SK-N-SH (cell line): ENCODE data around the gene COL5A2. TPM values are rescaled to one million over a fixed set of nuclear protein-coding genes. Genes with fewer than 3 reads are reported as not detected.

ENCODE experiments used
- CTCF ChIA-PET: fragments of 300-600, 350-600 bp; formaldehyde crosslinking; extraction: SDS; loops from one replicate; lab custom pipeline; 2021; lab: Yijun Ruan, JAX
- POLR2A ChIA-PET: fragments of 350-600 bp; sonication (Branson Sonifier 250); formaldehyde crosslinking; extraction: SDS; loops from one replicate; lab custom pipeline; 2020; ENCODE audit warnings: antibody characterized with exemption, inconsistent platforms; lab: Yijun Ruan, JAX
- DNase-seq: peaks from one replicate; pipeline ENCODE4 v3.0.0; 2012
- H2AFZ ChIP-seq: fragments of 200-600 bp; sonication (generic); 2 replicates; pipeline ENCODE4 v1.8.1; 2016; ENCODE audit warnings: antibody characterized with exemption, mild to moderate bottlenecking, low read depth
- H3F3A ChIP-seq: fragments of 200-600 bp; sonication (generic); replicated peaks from 2 replicates; pipeline ENCODE3; 2016; ENCODE audit warnings: antibody characterized with exemption, mild to moderate bottlenecking; ENCODE audit not compliant: insufficient read depth
- H3K27ac ChIP-seq, 2 experiments: fragments of 200-500 bp in 1 of 2; fragments of 200-600 bp in 1 of 2; sonication (Bioruptor generic) in 1 of 2; sonication (generic), shearing (Covaris generic) in 1 of 2; 2 replicates each; pipeline versions ENCODE4 v1.5.1 to v1.6.1; 2014 to 2016; ENCODE audit warnings: low read depth in 2 of 2, inconsistent platforms in 1 of 2, low read length in 1 of 2, mild to moderate bottlenecking in 1 of 2, mixed read lengths in 1 of 2
- H3K27me3 ChIP-seq: fragments of 200-600 bp; sonication (generic), shearing (Covaris generic); 2 replicates; pipeline ENCODE4 v1.6.1; 2016; ENCODE audit warnings: mixed run types; ENCODE audit not compliant: insufficient read depth
- H3K36me3 ChIP-seq, 2 experiments: fragments of 200-500 bp in 1 of 2; fragments of 200-600 bp in 1 of 2; sonication (Bioruptor generic) in 1 of 2; sonication (generic) in 1 of 2; replicated peaks in 1 of 2; 2 replicates each; pipeline versions ENCODE3 to v1.5.1; 2014 to 2016; ENCODE audit warnings: low read length in 1 of 2, mild to moderate bottlenecking in 1 of 2; ENCODE audit not compliant: insufficient read depth in 2 of 2, control insufficient read depth in 1 of 2
- H3K4me1 ChIP-seq, 2 experiments: fragments of 200-500 bp in 1 of 2; fragments of 200-600 bp in 1 of 2; sonication (Bioruptor generic) in 1 of 2; sonication (generic), shearing (Covaris generic) in 1 of 2; 2 replicates each; pipeline versions ENCODE4 v1.5.1 to v1.6.1; 2014 to 2016; ENCODE audit warnings: low read depth in 1 of 2, low read length in 1 of 2, mixed run types in 1 of 2; ENCODE audit not compliant: insufficient read depth in 2 of 2, control insufficient read depth in 1 of 2
- H3K4me2 ChIP-seq: fragments of 200-600 bp; sonication (generic), shearing (Covaris generic); 2 replicates; pipeline ENCODE4 v1.6.1; 2017; ENCODE audit warnings: mixed run types
- H3K4me3 ChIP-seq, 2 experiments: fragments of 200-500 bp in 1 of 2; fragments of 200-600 bp in 1 of 2; sonication (Bioruptor generic) in 1 of 2; sonication (generic), shearing (Covaris generic) in 1 of 2; 2 replicates each; pipeline versions ENCODE4 v1.5.1 to v1.8.1; 2014 to 2016; ENCODE audit warnings: low read depth in 2 of 2, inconsistent platforms in 1 of 2, low read length in 1 of 2, mild to moderate bottlenecking in 1 of 2, mixed read lengths in 1 of 2, moderate library complexity in 1 of 2
- H3K79me2 ChIP-seq: fragments of 200-600 bp; sonication (generic); 2 replicates; pipeline ENCODE4 v1.8.1; 2017; ENCODE audit warnings: mild to moderate bottlenecking; ENCODE audit not compliant: insufficient read depth
- H3K9ac ChIP-seq: fragments of 200-600 bp; sonication (generic); 2 replicates; pipeline ENCODE4 v1.6.1; 2017; ENCODE audit warnings: mixed run types
- H3K9me2 ChIP-seq: fragments of 200-600 bp; sonication (generic); 2 replicates; pipeline ENCODE4 v1.6.1; 2017; ENCODE audit warnings: mixed run types
- H3K9me3 ChIP-seq: fragments of 200-600 bp; sonication (generic); 2 replicates; pipeline ENCODE4 v1.6.1; 2017; ENCODE audit warnings: mixed run types, mild to moderate bottlenecking, moderate library complexity
- H4K20me1 ChIP-seq: fragments of 200-600 bp; sonication (generic); 2 replicates; pipeline ENCODE4 v1.6.1; 2017; ENCODE audit warnings: mild to moderate bottlenecking, mixed run types; ENCODE audit not compliant: insufficient read depth
- CHD2 ChIP-seq: fragments of 150-350 bp; IDR thresholded peaks from 2 replicates; pipeline ENCODE4 v1.6.1; 2018; ENCODE audit warnings: low read length; ENCODE audit not compliant: partially characterized antibody
- FOSL2 ChIP-seq: IDR thresholded peaks from 2 replicates; pipeline ENCODE4 v1.4.0; 2012; ENCODE audit warnings: low read depth, mild to moderate bottlenecking, moderate library complexity, borderline replicate concordance
- FOXJ3 ChIP-seq: sonication (generic); formaldehyde crosslinking; IDR thresholded peaks from 2 replicates; pipeline ENCODE4 v1.5.1; 2020; ENCODE audit warnings: mild to moderate bottlenecking, missing genetic modification reagents
- IRF3 ChIP-seq: fragments of 150-350 bp; IDR thresholded peaks from 2 replicates; pipeline ENCODE4 v1.6.1; 2016; ENCODE audit warnings: mild to moderate bottlenecking, low read depth, low read length
- MAX ChIP-seq: IDR thresholded peaks from 2 replicates; pipeline ENCODE4 v1.4.0; 2012; ENCODE audit warnings: low read depth
- POLR2AphosphoS5 ChIP-seq: IDR thresholded peaks from 2 replicates; pipeline ENCODE4 v1.6.1; 2012; ENCODE audit warnings: low read depth, low read length
- RAD21 ChIP-seq: IDR thresholded peaks from 2 replicates; pipeline ENCODE4 v1.6.1; 2012; ENCODE audit warnings: mild to moderate bottlenecking, low read length
- REST ChIP-seq: IDR thresholded peaks from 2 replicates; pipeline ENCODE4 v1.6.1; 2012; ENCODE audit warnings: mild to moderate bottlenecking, low read depth, low read length, moderate library complexity
- TAF1 ChIP-seq: IDR thresholded peaks from 2 replicates; pipeline ENCODE4 v1.6.1; 2012; ENCODE audit warnings: low read depth, mild to moderate bottlenecking, low read length, moderate library complexity, borderline replicate concordance
- TCF12 ChIP-seq: IDR thresholded peaks from 2 replicates; pipeline ENCODE4 v1.4.0; 2012
- USF1 ChIP-seq: IDR thresholded peaks from 2 replicates; pipeline ENCODE4 v1.4.0; 2012; ENCODE audit warnings: low read depth, borderline replicate concordance
- WGBS: methylation state at CpG from one replicate; pipeline ENCODE4 v1.1.6; 2017; ENCODE audit warnings: low lambda C conversion rate; 5-methylcytosine and 5-hydroxymethylcytosine counted together
- polyA plus RNA-seq, 3 experiments: library from polyadenylated mRNA; depleted of rRNA; stranded (reverse); fragments of >200 nt; gene quantifications; 2 replicates each; pipeline ENCODE4 v1.2.3, GENCODE V29; 2012

COL5A2 gene
- polyA plus RNA-seq, 1 of the 3 experiments (the other 2 are of a cell fraction) = 20.4 TPM

- 79% methylated on average over 3 of the region's 3 CpGs for WGBS
- CTCF ChIA-PET = no interaction called here
- no peak overlapping the region for H2AFZ ChIP-seq
Measured at GRCh38 chr2:189188115-189188805, 8.7 kb upstream of the COL5A2 start.

More at GRCh38 chr2:189188115-189188805, 8.7 kb upstream of the COL5A2 start:
- POLR2A ChIA-PET = no interaction called here
- Histone ChIP-seq H3K79me2 (no peaks in the 10 kb centered on the region), H3K36me3 (no peaks in the 10 kb centered on the region), H3K9ac (no peak overlapping the region), H3K9me2 (no peaks in the 10 kb centered on the region), H4K20me1 (no peaks in the 10 kb centered on the region), H3F3A (peaks cover 7% of the 10 kb centered on the region)
- TF ChIP-seq RAD21 (no peak), TCF12 (no peak), TAF1 (no peak), REST (no peak), IRF3 (no peak), FOXJ3 (CRISPR knock-in tag) (no peak), POLR2AphosphoS5 (no peak), FOSL2 (no peak), USF1 (no peak), CHD2 (no peak), MAX (no peak)
- TF ChIP-seq, all 33 proteins: peak for 0
- no peaks in the 10 kb centered on the region; a peak in 1 of 4 replicates for H3K4me1 ChIP-seq
- no peaks in the 10 kb centered on the region for H3K27me3 ChIP-seq
- H3K9me3 ChIP-seq = no peaks in the 10 kb centered on the region
- H3K27ac ChIP-seq = no peak overlapping the region
- DNase-seq = no peak
- no peak overlapping the region for H3K4me3 ChIP-seq
- H3K4me2 ChIP-seq = no peak overlapping the region
